HepG2 (cell line): ENCODE measurements around the gene BBS5. TPM values are rescaled to one million over a fixed set of nuclear protein-coding genes. Genes with fewer than 3 reads are reported as not detected.
"Not testable (repeated sequence)": the region's sequence is repeated elsewhere in the genome, so short reads cannot be mapped to it uniquely, and the experiment has no call there.

Experiments
- ATAC-seq: fragments of 200-7000 bp; cut with Tn5 transposase; 3 replicates; pipeline ENCODE4 v1.9.1; 2020; ENCODE audit warnings: mild to moderate bottlenecking, moderate library complexity
- BruUV-seq: library from RNA; stranded (reverse); fragments of 400-500 nt; replicated peaks from 2 replicates; lab custom pipeline; 2021; lab: Mats Ljungman, UMichigan
- CTCF ChIA-PET: fragments of 300-600 bp; formaldehyde crosslinking; extraction: SDS; loops from one replicate; lab custom pipeline; 2021; ENCODE audit warnings: low total read pairs, inconsistent platforms, low intra/inter-chr PET ratio; lab: Yijun Ruan, JAX
- POLR2A ChIA-PET: fragments of 350-600 bp; sonication (Branson Sonifier 250); formaldehyde crosslinking; loops from one replicate; lab custom pipeline; 2020; ENCODE audit warnings: antibody characterized with exemption, inconsistent platforms; lab: Yijun Ruan, JAX
- DNase-seq: peaks from one replicate; pipeline ENCODE4 v3.0.0-alpha.2; 2015; ENCODE audit warnings: low spot score
- FAIRE-seq: peaks from 3 replicates; lab custom pipeline; 2011; peaks lifted over from hg19 to GRCh38; lab: Jason Lieb, UNC
- H2AFZ ChIP-seq: one replicate; pipeline ENCODE4 v1.6.1; 2011; ENCODE audit warnings: low read length, inconsistent platforms
- H3K27ac ChIP-seq: fragments of 300-600 bp; 3 replicates; pipeline ENCODE4 v1.8.0; 2011; ENCODE audit warnings: mixed run types, mild to moderate bottlenecking, mixed read lengths, low read length, inconsistent platforms; ENCODE audit not compliant: insufficient read depth; ENCODE audit errors: extremely low read length
- H3K27me3 ChIP-seq, 2 experiments: fragments of 200-600 bp in 1 of 2; 2 replicates in 1 of 2; 3 replicates in 1 of 2; pipeline versions ENCODE4 v1.6.0 to v1.8.0; 2011; ENCODE audit warnings: low read length in 2 of 2, mild to moderate bottlenecking in 2 of 2, moderate library complexity in 2 of 2, inconsistent platforms in 1 of 2; ENCODE audit not compliant: insufficient read depth in 2 of 2, control insufficient read depth in 1 of 2
- H3K36me3 ChIP-seq, 2 experiments: fragments of 200-600 bp in 1 of 2; replicated peaks in 1 of 2; 2 replicates in 1 of 2; 3 replicates in 1 of 2; pipeline versions ENCODE4 v1.5.1 to v1.8.0; 2011; ENCODE audit warnings: low read length in 2 of 2, inconsistent platforms in 1 of 2; ENCODE audit not compliant: insufficient read depth in 2 of 2, control insufficient read depth in 1 of 2
- H3K4me1 ChIP-seq: 2 replicates; pipeline ENCODE4 v1.5.1; 2012; ENCODE audit warnings: low read length, inconsistent platforms; ENCODE audit not compliant: insufficient read depth
- H3K4me2 ChIP-seq: 2 replicates; pipeline ENCODE4 v1.6.0; 2011; ENCODE audit warnings: low read depth, low read length, inconsistent platforms
- H3K4me3 ChIP-seq, 3 experiments: fragments of 200-600 bp in 1 of 3; sonication (generic), shearing (Covaris generic) in 1 of 3; replicated peaks in 1 of 3; 2 replicates each; pipeline ENCODE4 v1.5.1; 2011 to 2016; ENCODE audit warnings: low read length in 3 of 3, inconsistent platforms in 2 of 3, low read depth in 2 of 3, mild to moderate bottlenecking in 2 of 3, control low read depth in 1 of 3, mixed read lengths in 1 of 3; ENCODE audit not compliant: insufficient read depth in 1 of 3
- H3K79me2 ChIP-seq: one replicate; pipeline ENCODE4 v1.6.1; 2011; ENCODE audit warnings: low read length, inconsistent platforms; ENCODE audit not compliant: insufficient read depth
- H3K9ac ChIP-seq: 2 replicates; pipeline ENCODE4 v1.6.0; 2011; ENCODE audit warnings: mild to moderate bottlenecking, low read depth, low read length, inconsistent platforms; ENCODE audit not compliant: insufficient read depth
- H3K9me3 ChIP-seq: 2 replicates; pipeline ENCODE4 v1.5.1; 2012; ENCODE audit warnings: mild to moderate bottlenecking, low read length
- H4K20me1 ChIP-seq: 2 replicates; pipeline ENCODE4 v1.6.0; 2011; ENCODE audit warnings: inconsistent platforms, mild to moderate bottlenecking, low read length, moderate library complexity; ENCODE audit not compliant: insufficient read depth
- CC2D1A ChIP-seq: sonication (generic); formaldehyde crosslinking; IDR thresholded peaks from 2 replicates; pipeline ENCODE4 v1.8.1; 2023; ENCODE audit warnings: mild to moderate bottlenecking, missing genetic modification reagents
- KDM5B ChIP-seq: sonication (generic); formaldehyde crosslinking; IDR thresholded peaks from 2 replicates; pipeline ENCODE4 v1.4.0; 2020; ENCODE audit warnings: missing genetic modification reagents, mild to moderate bottlenecking, borderline replicate concordance
- SMC3 ChIP-seq: IDR thresholded peaks from 2 replicates; pipeline ENCODE4 v1.6.1; 2011; ENCODE audit warnings: low read length, improper control_type of control experiment
- SP5 ChIP-seq: IDR thresholded peaks from 2 replicates; pipeline ENCODE4 v1.6.1; 2016; ENCODE audit warnings: low read depth, borderline replicate concordance
- STAG1 ChIP-seq: sonication (generic); formaldehyde crosslinking; IDR thresholded peaks from 2 replicates; pipeline ENCODE4 v1.4.0; 2020; ENCODE audit warnings: missing genetic modification reagents
- ZFP91 ChIP-seq: sonication (generic); formaldehyde crosslinking; IDR thresholded peaks from 2 replicates; pipeline ENCODE4 v1.9.0; 2022; ENCODE audit warnings: missing genetic modification reagents, mild to moderate bottlenecking, borderline replicate concordance
- ZMYM4 ChIP-seq: sonication (generic); formaldehyde crosslinking; IDR thresholded peaks from 2 replicates; pipeline ENCODE4 v1.8.1; 2023; ENCODE audit warnings: mild to moderate bottlenecking, missing genetic modification reagents
- ZNF788 ChIP-seq: sonication (generic); formaldehyde crosslinking; IDR thresholded peaks from 2 replicates; pipeline ENCODE4 v1.5.0; 2020; ENCODE audit warnings: mild to moderate bottlenecking, missing genetic modification reagents, borderline replicate concordance
- WGBS: methylation state at CpG from one replicate; pipeline ENCODE4 v1.1.6; 2017; ENCODE audit warnings: low lambda C conversion rate; 5-methylcytosine and 5-hydroxymethylcytosine counted together
- in situ Hi-C: cut with HindIII; loops from 2 replicates; pipeline ENCODE4 v1.10.0; 2017; ENCODE audit warnings: low pct_unique_long_range_greater_than_20kb; ENCODE audit not compliant: extremely low pct_ligation_motif_present
- intact Hi-C: fragments of 100-400 bp; cut with micrococcal nuclease; formaldehyde crosslinking; loops from one replicate; pipeline ENCODE4 v1.10.0; 2022; ENCODE audit not compliant: unreplicated experiment
- polyA plus RNA-seq, 8 experiments: library from polyadenylated mRNA; depleted of rRNA in 3 of 8; stranded (reverse) in 7 of 8; unstranded in 1 of 8; fragments of >200 nt; fragmentation: Illumina TruSeq in 4 of 8; extraction: Trizol in 4 of 8; gene quantifications; 2 replicates each; pipeline versions ENCODE4 v1.2.1 to v1.2.3, GENCODE V29; 2011 to 2016; ENCODE audit warnings: low read depth in 4 of 8, missing spikeins in 1 of 8, mixed read lengths in 1 of 8; ENCODE audit not compliant: insufficient read depth in 1 of 8
- total RNA-seq, 5 experiments: library from RNA; depleted of rRNA; stranded (reverse); fragments of >200 nt; fragmentation: Illumina TruSeq; extraction: Trizol; gene quantifications; 2 replicates each; pipeline ENCODE4 v1.2.3, GENCODE V29; 2016; ENCODE audit warnings: low read depth in 1 of 5
- TF ChIP-seq, protein P1 (sequence below): sonication (generic); formaldehyde crosslinking; IDR thresholded peaks from 2 replicates; pipeline ENCODE4 v1.5.0; 2020; ENCODE audit warnings: mild to moderate bottlenecking, missing genetic modification reagents, moderate library complexity
- TF ChIP-seq, protein P2 (sequence below): sonication (generic); formaldehyde crosslinking; IDR thresholded peaks from 2 replicates; pipeline ENCODE4 v1.4.0; 2020; ENCODE audit warnings: missing genetic modification reagents, borderline replicate concordance

BBS5 gene
- total and polyA plus RNA-seq, 2 of the 13 experiments (the other 11 are each of a cell fraction or from before 2014, with no cell fraction given): 1.8 to 4.5 TPM

- TF ChIP-seq SMC3 (peak; percentile 58; the same call in 1 of the 2 replicates), ZNF788 (CRISPR knock-in tag) (no peak), STAG1 (CRISPR knock-in tag) (peak; percentile 84), CC2D1A (CRISPR knock-in tag) (no peak)
- TF ChIP-seq, protein P1, sequence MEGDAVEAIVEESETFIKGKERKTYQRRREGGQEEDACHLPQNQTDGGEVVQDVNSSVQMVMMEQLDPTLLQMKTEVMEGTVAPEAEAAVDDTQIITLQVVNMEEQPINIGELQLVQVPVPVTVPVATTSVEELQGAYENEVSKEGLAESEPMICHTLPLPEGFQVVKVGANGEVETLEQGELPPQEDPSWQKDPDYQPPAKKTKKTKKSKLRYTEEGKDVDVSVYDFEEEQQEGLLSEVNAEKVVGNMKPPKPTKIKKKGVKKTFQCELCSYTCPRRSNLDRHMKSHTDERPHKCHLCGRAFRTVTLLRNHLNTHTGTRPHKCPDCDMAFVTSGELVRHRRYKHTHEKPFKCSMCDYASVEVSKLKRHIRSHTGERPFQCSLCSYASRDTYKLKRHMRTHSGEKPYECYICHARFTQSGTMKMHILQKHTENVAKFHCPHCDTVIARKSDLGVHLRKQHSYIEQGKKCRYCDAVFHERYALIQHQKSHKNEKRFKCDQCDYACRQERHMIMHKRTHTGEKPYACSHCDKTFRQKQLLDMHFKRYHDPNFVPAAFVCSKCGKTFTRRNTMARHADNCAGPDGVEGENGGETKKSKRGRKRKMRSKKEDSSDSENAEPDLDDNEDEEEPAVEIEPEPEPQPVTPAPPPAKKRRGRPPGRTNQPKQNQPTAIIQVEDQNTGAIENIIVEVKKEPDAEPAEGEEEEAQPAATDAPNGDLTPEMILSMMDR (CRISPR knock-in tag): peak; percentile 72
- TF ChIP-seq, all 625 proteins: peak for 3
- H3K27ac ChIP-seq: no peak overlapping the region
- CTCF ChIA-PET: interaction anchor here (0.7 to 1.5 kb wide), 6 partner anchors 76 to 481 kb away, joined by 3 to 7 read pairs (median 4); partner anchors contain the start of gene METTL5
- H3K27me3 ChIP-seq: peaks cover 0 to 5% of the 10 kb centered on the region in 2 experiments; a peak in 1 of 5 replicates
- peak; percentile 42 for FAIRE-seq
- no peak overlapping the region for H3K4me2 ChIP-seq
- no peaks in the 10 kb centered on the region for H4K20me1 ChIP-seq
- no peaks in the 10 kb centered on the region for H3K9me3 ChIP-seq
- H3K79me2 ChIP-seq: no peaks in the 10 kb centered on the region
- peak; percentile 61 for DNase-seq
- no TSS peak for BruUV-seq
- no peak overlapping the region for H2AFZ ChIP-seq
- H3K4me3 ChIP-seq: no peak overlapping the region
- in situ Hi-C loops: loop anchor here (25.0 kb wide), 1 partner anchor 910 kb away; no protein-coding TSS in a partner anchor
- peaks cover 13% of the 10 kb centered on the region; the same call in 1 of the 2 replicates for H3K4me1 ChIP-seq
- ATAC-seq: peak; percentile 88
- H3K36me3 ChIP-seq: no peaks in the 10 kb centered on the region
- intact Hi-C loops: loop anchor here (1.0 to 2.0 kb wide), 2 partner anchors 225 to 476 kb away; no protein-coding TSS in a partner anchor
- no peak overlapping the region for H3K9ac ChIP-seq
- POLR2A ChIA-PET: interaction anchor here (0.9 to 1.3 kb wide), 2 partner anchors 431 to 1363 kb away, joined by 3 read pairs; no protein-coding TSS in a partner anchor
Measured at GRCh38 chr2:169452080-169452479, 27.2 kb upstream of the BBS5 start.

GRCh38 chr2:169453044-169453443, 26.2 kb upstream of the BBS5 start:
- H3K27ac ChIP-seq, ATAC-seq, DNase-seq, H3K36me3 ChIP-seq, FAIRE-seq, H4K20me1 ChIP-seq, BruUV-seq, H3K27me3 ChIP-seq, H3K9ac ChIP-seq, H2AFZ ChIP-seq, H3K79me2 ChIP-seq, H3K9me3 ChIP-seq, H3K4me3 ChIP-seq: not testable (repeated sequence)
- CTCF ChIA-PET: interaction anchor here (1.5 kb wide), 1 partner anchor 313 kb away, joined by 3 read pairs; no protein-coding TSS in a partner anchor
- POLR2A ChIA-PET: interaction anchor here (1.3 kb wide), 1 partner anchor 430 kb away, joined by 3 read pairs; no protein-coding TSS in a partner anchor
- H3K4me1 ChIP-seq: peaks cover 13% of the 10 kb centered on the region; the same call in 1 of the 2 replicates
- WGBS: 36% methylated on average over 4 of the region's 9 CpGs
- intact Hi-C loops: loop anchor here (2.0 kb wide), 1 partner anchor 224 kb away; no protein-coding TSS in a partner anchor
- H3K4me2 ChIP-seq: peak overlapping the region; percentile 39
- in situ Hi-C loops: loop anchor here (25.0 kb wide), 1 partner anchor 909 kb away; no protein-coding TSS in a partner anchor
- TF ChIP-seq KDM5B (CRISPR knock-in tag) (0 out of 2 replicates have a peak, but pooled peaks have one; percentile 20), ZFP91 (CRISPR knock-in tag) (peak; percentile 26; the same call in 1 of the 2 replicates), SP5 (CRISPR knock-in tag) (peak; percentile 42; the same call in 1 of the 2 replicates), ZMYM4 (CRISPR knock-in tag) (0 out of 2 replicates have a peak, but pooled peaks have one; percentile 64)
- TF ChIP-seq, protein P2, sequence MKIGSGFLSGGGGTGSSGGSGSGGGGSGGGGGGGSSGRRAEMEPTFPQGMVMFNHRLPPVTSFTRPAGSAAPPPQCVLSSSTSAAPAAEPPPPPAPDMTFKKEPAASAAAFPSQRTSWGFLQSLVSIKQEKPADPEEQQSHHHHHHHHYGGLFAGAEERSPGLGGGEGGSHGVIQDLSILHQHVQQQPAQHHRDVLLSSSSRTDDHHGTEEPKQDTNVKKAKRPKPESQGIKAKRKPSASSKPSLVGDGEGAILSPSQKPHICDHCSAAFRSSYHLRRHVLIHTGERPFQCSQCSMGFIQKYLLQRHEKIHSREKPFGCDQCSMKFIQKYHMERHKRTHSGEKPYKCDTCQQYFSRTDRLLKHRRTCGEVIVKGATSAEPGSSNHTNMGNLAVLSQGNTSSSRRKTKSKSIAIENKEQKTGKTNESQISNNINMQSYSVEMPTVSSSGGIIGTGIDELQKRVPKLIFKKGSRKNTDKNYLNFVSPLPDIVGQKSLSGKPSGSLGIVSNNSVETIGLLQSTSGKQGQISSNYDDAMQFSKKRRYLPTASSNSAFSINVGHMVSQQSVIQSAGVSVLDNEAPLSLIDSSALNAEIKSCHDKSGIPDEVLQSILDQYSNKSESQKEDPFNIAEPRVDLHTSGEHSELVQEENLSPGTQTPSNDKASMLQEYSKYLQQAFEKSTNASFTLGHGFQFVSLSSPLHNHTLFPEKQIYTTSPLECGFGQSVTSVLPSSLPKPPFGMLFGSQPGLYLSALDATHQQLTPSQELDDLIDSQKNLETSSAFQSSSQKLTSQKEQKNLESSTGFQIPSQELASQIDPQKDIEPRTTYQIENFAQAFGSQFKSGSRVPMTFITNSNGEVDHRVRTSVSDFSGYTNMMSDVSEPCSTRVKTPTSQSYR (CRISPR knock-in tag): peak; percentile 93
